Activated CD4-positive, CD25-positive, alpha-beta regulatory T cell (primary cell): ENCODE data around the gene TMEM129.
"Not testable (repeated sequence)": the region's sequence is repeated elsewhere in the genome, so short reads cannot be mapped to it uniquely, and the experiment has no call there.

Experiments
- DNase-seq, 4 experiments: peaks; one replicate each; lab custom pipeline; 2025; lab: John Stamatoyannopoulos, UW

Gene TMEM129

GRCh38 chr4:1695913-1696312, 25.2 kb downstream of the TMEM129 start:
- DNase-seq, result no peak

GRCh38 chr4:1693131-1693896, 27.8 kb downstream of the TMEM129 start:
- peak; percentile 43 to 71 (median 60) for DNase-seq

DNA sequence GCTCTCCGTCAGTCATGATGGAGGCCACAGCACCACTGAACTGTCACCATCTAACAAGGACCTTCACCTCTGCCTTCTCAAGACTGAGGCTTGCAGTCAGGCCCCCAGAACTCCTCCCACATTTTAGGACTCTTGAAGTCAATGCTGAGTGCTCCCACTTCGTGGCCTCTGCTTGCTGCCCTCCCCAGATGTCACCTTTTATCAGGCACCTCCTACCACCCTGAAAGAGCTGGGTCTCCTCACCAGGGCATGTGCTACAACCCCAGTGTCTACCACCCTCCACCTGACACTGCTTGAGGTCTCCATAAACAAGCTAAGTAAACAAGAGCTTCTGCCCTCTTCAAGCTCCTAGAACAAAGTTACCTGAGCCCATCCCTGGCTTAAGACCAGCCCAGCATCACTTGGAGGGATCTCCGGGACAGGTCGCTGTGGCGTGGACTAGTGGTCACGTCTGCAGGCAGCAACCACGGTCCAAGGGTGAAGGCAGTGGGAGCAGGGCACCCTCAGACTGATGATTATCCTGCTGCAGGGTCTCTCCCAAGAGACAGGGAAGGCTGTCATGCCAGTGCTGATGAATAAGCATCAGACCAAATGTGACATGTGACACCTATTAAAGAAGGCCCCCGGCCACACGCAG, 29.3 kb downstream of the TMEM129 start:
- DNase-seq, result no peak

DNA sequence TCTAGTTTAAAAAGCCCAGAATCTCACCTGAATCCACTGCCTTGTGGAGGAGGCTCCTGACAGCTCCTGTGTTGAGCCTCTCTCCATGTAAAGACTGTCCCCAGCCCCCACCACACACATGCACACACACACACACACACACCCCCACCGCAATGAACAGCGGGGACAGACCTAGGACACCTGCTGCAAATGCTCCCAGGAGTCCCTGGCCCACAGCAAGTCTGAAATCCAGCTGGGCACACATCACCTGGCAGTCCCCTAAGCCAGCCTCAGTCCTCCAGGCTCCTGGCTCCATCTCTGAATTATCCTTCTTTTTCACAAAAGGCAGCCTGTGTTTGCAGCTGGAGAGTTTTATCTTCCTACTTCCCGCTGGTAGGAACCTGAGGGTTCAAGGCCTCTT, 30.4 kb downstream of the TMEM129 start:
- DNase-seq, result no peak

GRCh38 chr4:1686440-1687036, 34.6 kb downstream of the TMEM129 start:
- no peak for DNase-seq

DNA sequence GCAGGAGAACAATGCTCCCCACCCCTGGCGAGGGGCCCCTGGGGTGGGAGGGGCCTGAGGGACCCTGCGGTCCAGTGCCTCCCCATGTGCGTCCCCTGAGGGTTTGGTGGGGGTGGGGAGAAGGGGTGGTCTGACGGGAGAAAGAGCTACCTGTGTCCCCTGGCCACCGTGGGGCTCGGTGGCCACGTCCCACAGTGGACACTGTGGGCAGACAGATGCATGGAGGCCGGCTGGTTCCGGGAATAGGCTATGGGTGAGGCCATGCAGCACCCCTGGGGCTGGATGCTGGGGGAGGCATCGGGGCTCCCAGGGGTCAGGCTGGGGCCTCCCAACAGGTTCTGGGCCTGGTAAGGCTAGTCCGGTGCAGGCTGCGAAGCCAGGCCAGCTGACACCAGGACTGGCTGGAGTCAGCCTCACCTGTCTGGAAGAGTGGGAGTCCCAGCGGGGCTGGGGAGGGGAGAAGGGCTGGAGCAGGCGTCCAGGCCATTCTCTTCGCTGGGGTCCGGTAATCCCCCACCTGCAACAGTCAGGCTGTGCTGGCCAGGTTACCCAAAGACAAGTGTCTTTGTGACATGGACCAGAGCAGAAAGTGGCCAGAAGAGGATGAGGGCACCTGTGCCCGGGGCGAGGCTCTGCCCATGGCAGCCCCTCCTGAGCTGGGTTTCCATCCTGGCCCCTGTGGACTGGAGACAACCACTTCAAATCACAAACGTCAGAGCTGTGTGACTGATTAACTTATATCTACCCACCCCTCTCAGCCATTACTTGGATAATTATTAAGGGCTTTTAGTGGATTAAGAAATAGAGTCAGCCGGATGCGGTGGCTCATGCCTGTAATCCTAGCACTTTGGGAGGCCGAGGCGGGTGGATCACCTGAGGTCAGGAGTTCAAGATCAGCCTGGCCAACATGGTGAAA, 35.6 kb downstream of the TMEM129 start:
- DNase-seq, result no peak

DNA sequence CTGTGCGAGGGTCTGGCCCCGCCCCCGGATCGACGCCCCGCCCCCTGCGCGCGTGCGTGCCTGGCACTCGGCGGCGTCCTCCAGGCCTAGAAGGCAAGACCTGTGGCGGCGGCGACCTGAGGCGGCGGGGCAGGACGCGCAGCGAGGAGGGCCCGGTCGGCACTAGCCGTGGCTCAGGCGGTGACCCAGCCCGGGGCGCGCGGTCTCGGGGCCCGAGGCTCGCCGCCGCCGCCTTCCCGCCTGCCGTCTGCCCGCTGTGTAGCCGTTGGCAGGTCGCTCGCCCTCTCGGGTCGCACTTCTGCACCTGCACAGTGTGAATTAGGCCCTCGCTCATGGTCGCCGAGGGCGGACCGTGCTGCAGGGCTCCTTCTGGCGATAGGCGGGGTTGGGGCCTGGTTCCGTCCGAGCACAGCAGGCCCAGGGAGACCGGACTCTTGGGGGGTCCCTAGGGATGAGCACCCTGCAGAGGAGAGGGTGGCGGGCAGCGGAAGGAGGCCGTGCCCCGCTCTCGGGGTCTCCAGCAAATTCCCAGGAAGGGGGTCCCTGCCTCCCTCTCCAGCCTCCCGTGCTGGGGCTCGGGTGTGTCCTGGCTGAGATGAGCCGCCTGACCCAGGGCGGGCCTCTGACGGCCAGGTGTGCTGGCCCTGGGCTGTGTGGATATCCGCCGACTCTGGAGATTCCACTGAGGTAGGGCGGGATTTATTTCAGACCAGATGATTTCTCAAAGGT, 36.5 kb downstream of the TMEM129 start:
- DNase-seq, result peak in 3 of 4 experiments; percentile 91 to 93 (median 92)

GRCh38 chr4:1683736-1684505, 37.2 kb downstream of the TMEM129 start, which contains the start of gene FAM53A:
Gene FAM53A (minus strand): TSS chr4:1684313. CDS start chr4:1668741, 15,572 bp downstream.
- DNase-seq, result peak in 3 of 4 experiments; percentile 7 to 95 (median 13)

- DNase-seq, result no peak
Observed at GRCh38 chr4:1683261-1683735, 37.8 kb downstream of the TMEM129 start.

DNA sequence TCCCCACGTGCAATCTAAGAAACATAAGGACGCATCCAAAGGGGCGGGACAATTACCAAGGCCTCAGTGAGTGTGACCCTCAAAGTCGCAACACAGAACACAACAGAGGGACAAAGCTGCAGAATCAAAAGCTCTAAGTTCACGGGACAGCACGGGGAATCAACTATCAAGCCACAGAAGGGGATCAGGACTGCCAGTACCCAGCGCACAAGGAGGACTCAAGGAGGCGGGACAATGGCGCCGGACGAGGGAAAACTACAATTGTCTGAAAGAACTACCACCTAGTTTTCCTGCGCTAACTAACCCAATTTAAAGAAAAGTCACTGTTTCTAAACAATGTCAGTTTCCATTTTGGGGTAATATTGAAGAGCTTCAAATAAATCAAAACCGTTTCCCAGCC, 38.3 kb downstream of the TMEM129 start:
- no peak for DNase-seq

DNA sequence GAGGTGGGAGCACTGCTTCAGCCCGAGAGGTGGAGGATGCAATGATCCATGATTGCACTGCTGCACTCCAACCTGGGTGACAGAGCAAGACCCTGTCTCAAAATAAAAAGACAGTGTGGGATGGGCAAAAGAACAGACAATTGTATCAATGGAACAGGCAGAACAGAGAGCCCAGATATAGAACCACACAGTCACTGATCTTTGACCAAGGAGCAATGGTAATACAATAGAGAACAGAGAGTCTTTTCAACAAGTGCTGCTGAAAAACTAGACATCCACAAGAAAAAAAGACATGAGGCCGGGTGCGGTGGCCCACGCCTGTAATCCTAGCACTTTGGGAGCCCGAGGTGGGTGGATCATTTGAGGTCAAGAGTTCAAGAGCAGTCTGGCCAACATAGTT, 42.9 kb downstream of the TMEM129 start:
- DNase-seq, result no peak

DNA sequence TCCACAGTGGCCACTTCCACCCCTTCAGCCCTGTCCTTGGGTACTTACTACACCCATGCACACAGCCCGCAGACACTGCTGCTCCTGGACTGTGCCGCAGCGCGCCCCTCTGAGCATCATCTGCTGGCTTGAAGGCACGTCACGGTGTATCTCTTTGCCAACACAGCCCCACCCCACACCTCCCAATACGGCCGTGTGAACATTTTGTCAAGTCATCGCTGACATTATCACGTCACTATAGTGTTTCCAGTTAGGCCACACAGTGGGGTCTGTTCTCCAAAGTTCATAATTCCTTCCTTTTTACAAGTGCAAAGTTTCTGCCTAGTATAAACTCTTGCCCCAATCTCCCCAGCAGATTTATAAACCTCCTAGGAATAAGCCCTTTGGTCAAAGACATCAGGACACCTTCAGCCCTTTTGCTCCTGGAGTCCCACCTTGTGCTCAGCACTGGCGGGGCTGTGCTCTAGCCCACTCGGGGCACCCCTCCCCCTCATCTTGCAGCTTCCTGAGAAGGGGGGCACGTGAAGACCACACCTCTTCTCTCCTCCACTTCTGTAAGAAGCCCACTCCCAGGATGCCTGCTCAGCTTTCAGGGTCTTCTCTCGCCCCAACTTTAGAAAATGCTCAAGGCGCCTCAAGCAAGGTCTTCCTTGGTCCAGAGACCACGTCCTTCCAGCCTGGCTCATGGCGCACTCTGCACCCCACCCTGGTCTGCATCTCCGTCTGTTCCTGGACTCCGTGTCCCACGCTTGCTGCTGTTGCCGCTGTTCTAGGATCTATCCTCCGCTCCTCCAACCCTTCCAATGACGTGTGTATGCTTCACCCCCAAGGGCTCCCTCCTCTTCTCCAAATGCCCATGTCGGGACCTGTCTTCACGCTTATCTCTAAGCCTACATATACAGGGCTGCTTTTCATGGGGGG, 44.3 kb downstream of the TMEM129 start:
- no peak for DNase-seq

DNA sequence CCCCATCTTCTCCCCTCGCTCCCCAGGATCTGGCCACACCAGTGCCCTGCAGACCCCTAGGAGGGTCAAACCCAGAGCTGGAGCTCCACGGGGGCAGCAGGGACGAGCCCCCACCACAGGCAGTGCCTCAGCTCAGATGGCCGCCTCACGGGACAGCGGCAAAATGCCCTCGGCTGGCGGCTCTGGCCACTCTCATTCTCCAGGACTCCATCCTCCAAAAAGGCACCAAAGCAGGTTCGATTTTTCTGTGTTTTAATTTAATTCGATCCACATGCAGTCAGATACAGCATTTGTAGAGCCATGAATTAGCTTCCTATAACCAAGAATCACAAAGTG, 45.4 kb downstream of the TMEM129 start:
- DNase-seq, result no peak

DNA sequence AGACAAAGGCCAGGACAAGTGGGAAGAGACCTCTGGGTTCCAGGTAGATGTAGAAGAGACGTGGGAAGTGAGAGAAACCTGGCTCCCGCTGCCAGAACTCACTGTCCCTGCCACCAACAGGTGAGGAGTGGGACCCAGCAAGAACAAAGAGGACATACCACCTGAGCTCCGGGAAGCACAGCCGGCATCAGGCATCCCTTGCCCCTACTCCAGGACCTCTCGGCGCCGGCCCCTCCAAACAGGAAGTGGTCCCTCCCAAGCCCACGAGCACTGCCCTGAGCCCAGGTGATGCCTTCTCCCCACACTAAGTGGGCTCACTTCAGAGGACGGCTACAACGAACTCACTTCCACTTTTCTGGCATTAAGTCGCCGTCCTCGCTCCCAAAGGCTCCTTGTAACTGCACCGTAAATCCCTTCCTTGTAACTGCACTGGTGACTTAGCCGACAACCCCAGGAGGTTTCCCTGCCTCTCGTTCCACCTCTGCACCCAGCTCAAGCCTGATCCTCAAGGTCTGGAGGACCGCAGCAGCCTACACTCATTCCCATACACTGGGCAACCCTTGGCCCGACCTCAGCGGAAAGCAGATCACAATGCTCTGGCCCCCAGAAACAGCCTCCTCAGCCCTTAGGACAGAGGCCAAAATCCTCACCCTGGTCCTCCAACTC, 45.9 kb downstream of the TMEM129 start:
- DNase-seq, result no peak

DNA sequence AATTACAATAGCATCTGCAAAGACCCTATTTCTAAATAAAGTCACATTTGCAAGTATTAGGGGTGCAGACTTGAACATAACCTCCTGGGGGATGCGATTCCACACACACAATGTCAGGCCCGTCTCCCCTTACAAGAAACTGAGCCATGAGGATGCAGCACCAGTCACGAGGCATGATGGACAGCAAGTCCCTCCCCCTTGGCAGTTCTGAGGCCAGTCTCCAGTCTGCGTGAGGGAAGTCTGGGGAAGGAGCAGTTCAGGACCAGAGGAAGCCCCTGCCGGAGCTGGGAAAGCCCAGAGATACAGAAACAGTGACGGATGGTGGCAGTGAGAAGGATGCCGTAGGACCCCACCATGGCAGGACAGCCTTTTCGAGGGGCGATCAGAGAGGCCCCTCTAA, 46.4 kb downstream of the TMEM129 start:
- no peak for DNase-seq

- no peak for DNase-seq
Observed at GRCh38 chr4:1673671-1674070, 47.5 kb downstream of the TMEM129 start.

DNA sequence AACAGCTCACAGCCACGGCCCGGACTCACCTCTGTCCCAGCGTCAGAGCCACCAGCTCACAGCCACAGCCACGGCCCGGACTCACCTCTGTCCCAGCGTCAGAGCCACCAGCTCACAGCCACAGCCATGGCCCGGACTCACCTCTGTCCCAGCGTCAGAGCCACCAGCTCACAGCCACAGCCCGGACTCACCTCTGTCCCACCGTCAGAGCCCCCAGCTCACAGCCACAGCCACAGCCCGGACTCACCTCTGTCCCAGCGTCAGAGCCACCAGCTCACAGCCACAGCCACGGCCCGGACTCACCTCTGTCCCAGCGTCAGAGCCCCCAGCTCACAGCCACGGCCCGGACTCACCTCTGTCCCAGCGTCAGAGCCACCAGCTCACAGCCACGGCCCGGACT, 50.1 kb downstream of the TMEM129 start:
- DNase-seq, result not testable (repeated sequence)

GRCh38 chr4:1670279-1670678, 50.8 kb downstream of the TMEM129 start:
- DNase-seq, result no peak

DNA sequence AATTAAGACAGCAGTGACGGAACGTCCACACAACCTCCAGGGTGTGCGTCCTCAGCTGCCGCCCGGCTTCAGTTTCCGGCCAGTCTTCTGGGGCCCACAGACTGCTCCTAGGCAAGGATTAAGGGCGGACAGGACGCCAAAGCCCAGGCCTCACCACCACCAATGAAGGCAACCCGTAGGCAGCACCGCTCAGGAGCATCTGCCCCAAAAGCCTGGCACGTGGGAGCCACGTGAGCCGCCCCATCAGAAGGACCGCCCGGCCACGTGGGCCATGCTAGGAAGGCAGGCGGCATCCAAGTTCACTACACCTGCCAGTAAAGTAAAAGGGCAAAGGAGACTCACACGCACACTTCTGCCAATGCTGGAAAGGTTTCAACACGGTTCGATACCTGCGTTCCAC, 51.3 kb downstream of the TMEM129 start:
- DNase-seq, result no peak
